Epithelial cell of esophagus (primary cell): ENCODE measurements around the gene NTM.

ENCODE experiments used
- DNase-seq: peaks from one replicate; pipeline ENCODE4 v3.0.0; 2010; ENCODE audit warnings: low read depth
- H3K4me3 ChIP-seq: 2 replicates; pipeline ENCODE4 v1.5.1; 2011; ENCODE audit warnings: mild to moderate bottlenecking, low read length, control low read depth
- TF ChIP-seq, protein P1 (sequence below): IDR thresholded peaks from 2 replicates; pipeline ENCODE4 v1.5.1; 2011; ENCODE audit warnings: low read depth, mild to moderate bottlenecking, low read length, control low read depth, inconsistent platforms; ENCODE audit not compliant: insufficient read depth; ENCODE audit errors: missing control alignments

The NTM gene

DNA sequence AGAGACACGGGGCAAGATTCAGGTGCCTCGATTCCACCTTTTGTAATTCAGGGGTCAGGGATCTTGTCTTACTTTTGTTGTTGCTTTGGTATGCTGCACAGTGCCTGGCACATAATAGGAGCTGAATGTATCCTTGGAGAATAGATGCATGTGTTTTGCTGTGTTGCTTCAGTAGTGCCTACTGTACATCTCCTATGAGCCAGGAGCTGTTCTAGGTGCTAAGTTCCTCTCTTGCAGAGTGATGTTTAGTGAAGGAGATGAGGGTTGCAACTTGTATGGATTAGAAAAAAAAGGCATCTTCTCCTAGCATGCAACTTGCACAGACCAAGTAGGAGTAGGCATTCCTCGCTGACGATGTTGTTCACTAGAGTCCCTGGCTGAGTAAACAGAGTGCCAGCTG, 555.4 kb downstream of the NTM start:
- no peak overlapping the region for H3K4me3 ChIP-seq
- TF ChIP-seq, protein P1, sequence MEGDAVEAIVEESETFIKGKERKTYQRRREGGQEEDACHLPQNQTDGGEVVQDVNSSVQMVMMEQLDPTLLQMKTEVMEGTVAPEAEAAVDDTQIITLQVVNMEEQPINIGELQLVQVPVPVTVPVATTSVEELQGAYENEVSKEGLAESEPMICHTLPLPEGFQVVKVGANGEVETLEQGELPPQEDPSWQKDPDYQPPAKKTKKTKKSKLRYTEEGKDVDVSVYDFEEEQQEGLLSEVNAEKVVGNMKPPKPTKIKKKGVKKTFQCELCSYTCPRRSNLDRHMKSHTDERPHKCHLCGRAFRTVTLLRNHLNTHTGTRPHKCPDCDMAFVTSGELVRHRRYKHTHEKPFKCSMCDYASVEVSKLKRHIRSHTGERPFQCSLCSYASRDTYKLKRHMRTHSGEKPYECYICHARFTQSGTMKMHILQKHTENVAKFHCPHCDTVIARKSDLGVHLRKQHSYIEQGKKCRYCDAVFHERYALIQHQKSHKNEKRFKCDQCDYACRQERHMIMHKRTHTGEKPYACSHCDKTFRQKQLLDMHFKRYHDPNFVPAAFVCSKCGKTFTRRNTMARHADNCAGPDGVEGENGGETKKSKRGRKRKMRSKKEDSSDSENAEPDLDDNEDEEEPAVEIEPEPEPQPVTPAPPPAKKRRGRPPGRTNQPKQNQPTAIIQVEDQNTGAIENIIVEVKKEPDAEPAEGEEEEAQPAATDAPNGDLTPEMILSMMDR: no peak
- DNase-seq: no peak

DNA sequence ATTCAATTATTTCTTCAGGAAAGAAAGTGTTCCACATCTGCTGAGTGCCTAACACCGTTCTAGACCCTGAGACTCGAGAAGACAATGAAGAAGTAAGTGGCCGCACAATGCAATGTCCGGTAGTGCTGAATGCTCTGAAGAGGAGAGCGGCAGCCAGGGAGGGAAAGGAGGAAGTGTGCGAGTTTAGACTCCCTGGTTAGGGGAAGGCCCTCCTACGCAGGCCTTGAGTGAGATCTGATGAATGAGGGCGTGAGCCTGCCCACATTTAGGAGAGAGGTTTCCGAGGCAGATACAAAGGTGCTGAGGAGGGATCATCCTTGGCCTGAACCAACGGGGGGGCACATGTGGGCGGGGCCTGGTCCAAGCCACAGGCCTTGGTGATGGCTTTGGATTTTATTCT, 558.6 kb downstream of the NTM start:
- H3K4me3 ChIP-seq: no peak overlapping the region
- no peak for DNase-seq
- TF ChIP-seq, protein P1: no peak

DNA sequence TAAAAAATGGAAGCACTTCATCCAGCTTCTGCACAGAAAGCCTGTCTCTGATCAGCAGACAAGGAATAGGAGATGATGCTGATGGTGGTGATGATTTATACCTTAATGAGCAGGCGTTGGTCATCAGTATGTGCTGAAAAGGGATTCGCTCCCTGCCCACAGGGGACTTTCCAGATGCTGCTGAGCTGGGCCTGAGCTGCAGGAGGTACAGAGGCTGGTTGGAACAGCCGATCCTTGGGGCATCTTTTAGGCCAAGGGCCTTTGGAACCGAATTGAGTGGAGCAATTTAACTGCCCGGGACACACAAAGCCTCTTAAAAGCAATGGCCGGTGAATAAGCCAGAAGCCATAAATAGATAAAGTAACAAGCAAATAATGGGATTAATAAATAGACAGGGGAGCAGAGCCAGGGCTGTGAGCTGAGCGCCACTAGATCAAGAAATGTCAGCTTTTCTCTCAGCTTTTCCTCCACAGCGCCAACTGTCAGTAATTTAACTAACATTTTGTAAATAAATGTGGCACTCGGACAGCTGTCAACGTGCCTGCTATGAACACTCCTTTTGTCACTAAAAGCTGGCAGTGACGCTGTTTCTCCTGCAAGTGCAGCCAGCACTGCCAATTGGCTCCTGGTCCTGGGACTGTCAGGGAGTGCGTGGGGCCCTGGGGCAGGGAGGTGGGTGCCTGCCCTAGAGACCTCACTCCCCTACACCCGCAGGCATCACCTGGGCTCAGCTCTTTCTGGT, 562.3 kb downstream of the NTM start:
- DNase-seq: peak; percentile 27

DNA sequence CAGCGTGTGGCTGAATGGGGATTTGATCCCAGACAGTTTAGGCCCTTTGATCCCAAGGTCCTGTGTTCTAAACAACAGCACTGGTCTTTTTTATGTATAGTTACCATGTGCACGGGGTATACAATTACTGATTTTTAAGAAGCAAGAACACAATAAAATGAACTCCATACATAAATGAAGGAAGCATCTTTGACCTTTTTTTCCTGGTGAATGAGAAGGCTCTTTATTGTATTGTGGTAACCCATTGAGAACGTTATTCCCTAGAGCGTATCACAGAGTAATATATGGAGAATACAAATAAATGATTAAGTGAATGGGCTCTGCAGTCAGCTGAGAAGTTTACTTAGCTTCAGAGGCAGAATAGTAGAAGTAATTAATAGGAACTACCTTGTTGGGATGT, 563.6 kb downstream of the NTM start:
- TF ChIP-seq, protein P1: no peak
- no peak for DNase-seq
- H3K4me3 ChIP-seq: no peak overlapping the region

More for the DNA sequence above, 562.3 kb downstream of the NTM start:
- H3K4me3 ChIP-seq: no peak overlapping the region
- TF ChIP-seq, protein P1: no peak

DNA sequence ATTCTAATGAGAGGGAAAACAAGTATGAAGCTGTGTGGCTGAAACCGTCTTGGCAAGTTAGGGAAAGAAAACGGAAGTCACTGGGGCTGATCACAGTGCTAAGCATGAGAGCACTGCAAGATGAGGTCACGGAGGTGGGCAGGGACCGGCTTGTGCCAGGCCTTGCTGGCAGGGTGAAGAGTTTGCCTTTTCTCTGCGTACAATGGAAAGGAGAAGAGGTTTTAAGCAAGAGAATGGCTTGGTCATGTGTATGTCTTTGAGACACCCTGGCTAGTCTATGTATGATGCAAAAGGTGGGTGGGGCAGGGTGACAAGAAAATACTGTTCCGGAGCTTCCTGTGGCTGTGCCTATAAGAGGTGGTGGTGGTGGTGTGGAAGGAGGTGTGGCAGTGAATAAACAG, 567.9 kb downstream of the NTM start:
- peak; percentile 41 for DNase-seq
- H3K4me3 ChIP-seq: no peak overlapping the region
- TF ChIP-seq, protein P1: no peak

DNA sequence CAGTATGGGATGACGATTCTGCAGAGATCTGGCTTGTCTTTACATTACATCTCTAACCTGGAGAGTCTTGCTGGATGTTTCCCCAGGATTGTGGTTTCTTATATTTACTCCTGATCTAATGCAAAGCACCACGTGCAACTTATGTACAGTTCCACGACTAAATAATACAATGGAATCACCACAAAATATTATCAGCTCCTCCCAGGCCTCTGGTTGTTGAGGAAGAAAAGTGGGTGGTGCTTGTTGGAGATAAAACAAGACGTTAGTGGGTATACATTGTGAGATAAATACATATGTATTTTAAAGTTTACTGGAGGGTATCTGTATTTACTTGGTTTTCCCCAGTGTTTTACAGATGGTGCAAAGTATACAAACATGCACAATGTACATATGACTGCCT, 569.7 kb downstream of the NTM start:
- DNase-seq: no peak
- H3K4me3 ChIP-seq: no peak overlapping the region
- TF ChIP-seq, protein P1: no peak

DNA sequence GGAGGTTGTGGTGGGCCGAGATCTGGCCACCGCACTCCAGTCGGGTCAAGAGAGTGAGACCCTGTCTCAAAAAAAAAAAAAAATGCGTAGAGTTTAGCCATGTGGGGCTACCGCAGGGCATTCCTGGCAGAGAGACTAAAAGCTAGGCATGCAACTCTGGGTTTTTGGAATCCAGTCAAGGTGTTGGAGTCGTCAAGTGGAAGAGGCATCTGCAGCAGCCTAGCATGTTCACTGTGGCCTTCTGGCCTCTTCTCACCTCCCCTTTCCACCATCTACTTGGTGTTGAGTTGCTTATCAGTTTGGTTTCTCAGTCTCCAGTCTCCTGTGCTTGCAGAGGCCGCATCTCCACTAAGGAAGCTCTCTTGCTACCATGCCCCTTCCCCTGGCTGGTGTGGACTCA, 572.5 kb downstream of the NTM start:
- no peak for DNase-seq
- no peak overlapping the region for H3K4me3 ChIP-seq
- TF ChIP-seq, protein P1: no peak
